OCI-LY3 (cell line): ENCODE results near the gene ERC1.
"Not testable (repeated sequence)": the region's sequence is repeated elsewhere in the genome, so short reads cannot be mapped to it uniquely, and the experiment has no call there.

Experiments used
- H2AFZ ChIP-seq: fragments of 200-600, 300-600 bp; shearing (Covaris generic); 2 replicates; pipeline ENCODE4 v1.6.0; 2014; ENCODE audit warnings: antibody characterized with exemption, low read depth, low read length
- H3K27ac ChIP-seq: fragments of 200-600, 300-600 bp; sonication (generic); 2 replicates; pipeline ENCODE4 v1.5.1; 2014; ENCODE audit warnings: mild to moderate bottlenecking, low read length, moderate library complexity, mixed read lengths
- H3K27me3 ChIP-seq: fragments of 200-600, 300-600 bp; sonication (generic); 2 replicates; pipeline ENCODE4 v1.6.1; 2014; ENCODE audit warnings: low read depth, low read length, mixed read lengths
- H3K36me3 ChIP-seq: fragments of 200-600, 300-600 bp; sonication (generic); replicated peaks from 2 replicates; pipeline ENCODE3; 2014; ENCODE audit warnings: low read depth, low read length, mixed read lengths
- H3K4me1 ChIP-seq: fragments of 300-600, 200-600 bp; sonication (generic); 2 replicates; pipeline ENCODE4 v1.6.1; 2014; ENCODE audit warnings: low read length, mixed read lengths
- H3K4me2 ChIP-seq: fragments of 200-600, 300-600 bp; sonication (generic); 2 replicates; pipeline ENCODE4 v1.6.1; 2014; ENCODE audit warnings: low read length, mixed read lengths
- H3K4me3 ChIP-seq: fragments of 300-600, 200-600 bp; sonication (generic); 2 replicates; pipeline ENCODE4 v1.5.1; 2014; ENCODE audit warnings: antibody characterized with exemption, mild to moderate bottlenecking, low read length, moderate library complexity
- H3K79me2 ChIP-seq: fragments of 300-600, 200-600 bp; shearing (Covaris generic); 2 replicates; pipeline ENCODE4 v1.6.1; 2014; ENCODE audit warnings: mild to moderate bottlenecking, low read length, mixed read lengths
- H3K9ac ChIP-seq: fragments of 300-600, 200-600 bp; shearing (Covaris generic); 2 replicates; pipeline ENCODE4 v1.6.0; 2014; ENCODE audit warnings: mild to moderate bottlenecking, low read length, moderate library complexity
- H3K9me3 ChIP-seq: fragments of 200-600, 300-600 bp; shearing (Covaris generic); 2 replicates; pipeline ENCODE4 v1.6.1; 2014; ENCODE audit warnings: low read length, mixed read lengths; ENCODE audit not compliant: insufficient read depth
- H4K20me1 ChIP-seq: fragments of 200-600, 300-600 bp; sonication (generic); 2 replicates; pipeline ENCODE4 v1.6.1; 2016; ENCODE audit warnings: low read length, mixed read lengths; ENCODE audit not compliant: insufficient read depth
- CTCF ChIP-seq: fragments of 200-600, 300-600 bp; sonication (generic); IDR thresholded peaks from 2 replicates; pipeline ENCODE4 v1.5.1; 2014; ENCODE audit warnings: antibody characterized with exemption, low read length, low read depth
- EZH2phosphoT487 ChIP-seq: fragments of 200-600 bp; shearing (Covaris generic); IDR thresholded peaks from 2 replicates; pipeline ENCODE4 v1.6.1; 2018; ENCODE audit warnings: antibody characterized with exemption, mixed run types, low read depth

Gene ERC1

GRCh38 chr12:1311145-1311544 is 320.1 kb downstream of the ERC1 start:
- Histone ChIP-seq H3K9ac (no peak overlapping the region), H3K27me3 (no peaks in the 10 kb centered on the region), H3K4me3 (no peak overlapping the region), H3K4me2 (no peak overlapping the region), H3K79me2 (no peaks in the 10 kb centered on the region), H4K20me1 (no peaks in the 10 kb centered on the region), H3K9me3 (peaks cover 5% of the 10 kb centered on the region; the same call in 1 of the 2 replicates), H3K27ac (no peak overlapping the region), H2AFZ (no peak overlapping the region), H3K4me1 (peaks cover 18% of the 10 kb centered on the region), H3K36me3 (peaks cover 14% of the 10 kb centered on the region)
- TF ChIP-seq CTCF = no peak
- TF ChIP-seq EZH2phosphoT487 = no peak

DNA sequence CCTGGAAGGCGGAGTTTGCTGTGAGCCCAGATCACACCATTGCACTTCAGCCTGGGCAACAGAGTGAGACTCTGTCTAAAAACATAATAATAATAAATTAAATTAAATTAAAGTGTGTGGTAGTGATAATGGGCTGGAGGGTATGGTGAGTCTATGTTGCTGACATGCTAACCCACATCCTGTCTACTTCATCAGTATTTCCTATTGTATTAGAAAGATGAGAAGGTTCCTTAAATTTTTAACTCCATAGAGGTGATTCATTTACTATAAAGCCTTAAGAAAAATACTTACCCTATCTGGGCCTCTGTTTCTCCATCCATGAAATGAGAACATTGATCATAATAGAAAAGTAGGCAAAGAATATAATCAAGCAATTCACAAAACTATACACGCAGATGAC is 322.9 kb downstream of the ERC1 start:
- H3K4me3 ChIP-seq = no peak overlapping the region
- no peak overlapping the region for H3K27ac ChIP-seq
- H3K36me3 ChIP-seq = peaks cover 14% of the 10 kb centered on the region
- H3K4me2 ChIP-seq = no peak overlapping the region
- TF ChIP-seq EZH2phosphoT487 (no peak), CTCF (no peak)
- no peak overlapping the region for H2AFZ ChIP-seq
- H3K9ac ChIP-seq = no peak overlapping the region
- H3K9me3 ChIP-seq = peaks cover 5% of the 10 kb centered on the region; the same call in 1 of the 2 replicates
- H3K4me1 ChIP-seq = peaks cover 34% of the 10 kb centered on the region
- H3K79me2 ChIP-seq = no peaks in the 10 kb centered on the region
- H4K20me1 ChIP-seq = no peaks in the 10 kb centered on the region
- no peaks in the 10 kb centered on the region for H3K27me3 ChIP-seq

DNA sequence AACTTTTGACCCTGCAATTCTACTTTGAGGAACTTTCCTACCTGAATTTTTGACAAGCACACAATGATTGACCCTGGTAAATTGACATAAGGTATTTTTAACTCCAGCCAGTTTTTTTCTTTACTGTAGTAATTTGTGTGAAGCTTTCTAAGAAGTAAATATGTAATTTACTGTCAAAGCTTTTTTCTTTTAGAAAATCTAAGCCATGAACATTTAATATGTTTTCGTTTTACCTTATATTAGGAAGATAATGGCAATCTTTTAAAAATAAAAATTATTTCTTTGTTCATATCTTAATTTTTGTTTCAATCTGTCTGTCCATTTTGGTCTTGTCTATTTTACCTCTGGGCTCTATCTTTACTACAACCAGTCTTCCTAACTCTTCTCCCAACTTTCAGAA is 323.5 kb downstream of the ERC1 start:
- peaks cover 5% of the 10 kb centered on the region; the same call in 1 of the 2 replicates for H3K9me3 ChIP-seq
- H3K36me3 ChIP-seq = peaks cover 14% of the 10 kb centered on the region
- no peak overlapping the region for H3K4me2 ChIP-seq
- no peak overlapping the region for H2AFZ ChIP-seq
- H3K79me2 ChIP-seq = no peaks in the 10 kb centered on the region
- H3K4me1 ChIP-seq = peaks cover 35% of the 10 kb centered on the region
- no peak overlapping the region for H3K9ac ChIP-seq
- H3K27ac ChIP-seq = no peak overlapping the region
- no peak overlapping the region for H3K4me3 ChIP-seq
- TF ChIP-seq EZH2phosphoT487 (no peak), CTCF (no peak)
- H4K20me1 ChIP-seq = no peaks in the 10 kb centered on the region
- no peaks in the 10 kb centered on the region for H3K27me3 ChIP-seq

GRCh38 chr12:1316991-1317390 is 326.0 kb downstream of the ERC1 start:
- H3K27ac ChIP-seq, H3K79me2 ChIP-seq, H2AFZ ChIP-seq, H3K27me3 ChIP-seq, H3K4me2 ChIP-seq, H3K9ac ChIP-seq, H3K4me3 ChIP-seq, H3K9me3 ChIP-seq, H4K20me1 ChIP-seq: not testable (repeated sequence)
- Histone ChIP-seq H3K4me1 (peaks cover 34% of the 10 kb centered on the region), H3K36me3 (peaks cover 14% of the 10 kb centered on the region)
